LoVo (cell line): ENCODE data around the gene CTNNA3.

Source experiments
- DNase-seq: peaks from one replicate; pipeline ENCODE4 v3.0.0-alpha.2; 2016; ENCODE audit warnings: low spot score

CTNNA3 gene

GRCh38 chr10:66214721-66215404, 1481.1 kb downstream of the CTNNA3 start:
- no peak for DNase-seq

- DNase-seq, result no peak
These were observed 1487.0 kb downstream of the CTNNA3 start for GRCh38 chr10:66209025-66209424.

- no peak for DNase-seq
These were observed 1491.2 kb downstream of the CTNNA3 start for GRCh38 chr10:66204838-66205237.

- DNase-seq, result no peak
These were observed 1493.9 kb downstream of the CTNNA3 start for GRCh38 chr10:66202101-66202500.

- no peak for DNase-seq
These were observed 1503.7 kb downstream of the CTNNA3 start for GRCh38 chr10:66192162-66192831.

- no peak for DNase-seq
These were observed 1505.6 kb downstream of the CTNNA3 start for GRCh38 chr10:66190413-66190812.

GRCh38 chr10:66189271-66189670, 1506.7 kb downstream of the CTNNA3 start:
- DNase-seq, result no peak

- no peak for DNase-seq
These were observed 1508.8 kb downstream of the CTNNA3 start for GRCh38 chr10:66187053-66187733.

GRCh38 chr10:66183028-66183427, 1513.0 kb downstream of the CTNNA3 start:
- no peak for DNase-seq

GRCh38 chr10:66180581-66181318, 1515.2 kb downstream of the CTNNA3 start:
- peak; percentile 67 for DNase-seq

GRCh38 chr10:66180021-66180420, 1516.0 kb downstream of the CTNNA3 start:
- no peak for DNase-seq

GRCh38 chr10:66176772-66177171, 1519.2 kb downstream of the CTNNA3 start:
- DNase-seq, result no peak

GRCh38 chr10:66167816-66168215, 1528.2 kb downstream of the CTNNA3 start:
- no peak for DNase-seq

- DNase-seq, result no peak
These were observed 1533.3 kb downstream of the CTNNA3 start for GRCh38 chr10:66162560-66163143.

GRCh38 chr10:66151346-66151745, 1544.6 kb downstream of the CTNNA3 start:
- no peak for DNase-seq

- DNase-seq, result no peak
These were observed 1547.7 kb downstream of the CTNNA3 start for GRCh38 chr10:66148312-66148711.

GRCh38 chr10:66144016-66144415, 1552.0 kb downstream of the CTNNA3 start:
- no peak for DNase-seq

GRCh38 chr10:66102756-66103155, 1593.2 kb downstream of the CTNNA3 start:
- DNase-seq, result no peak

GRCh38 chr10:66098595-66099480, 1597.2 kb downstream of the CTNNA3 start:
- no peak for DNase-seq

GRCh38 chr10:66095610-66096009, 1600.4 kb downstream of the CTNNA3 start:
- DNase-seq, result no peak

- DNase-seq, result no peak
These were observed 1610.1 kb downstream of the CTNNA3 start for GRCh38 chr10:66085906-66086305.
